MCF 10A (cell line): ENCODE measurements around the gene TIGD4. TPM values are rescaled to one million over a fixed set of nuclear protein-coding genes. Genes with fewer than 3 reads are reported as not detected.

Experiments
- BruUV-seq: library from RNA; stranded (reverse); fragments of 400-500 nt; replicated peaks from 2 replicates; lab custom pipeline; 2021; lab: Mats Ljungman, UMichigan
- CTCF ChIA-PET: fragments of 300-600 bp; sonication (Branson Sonifier 250); formaldehyde crosslinking; extraction: SDS; loops from one replicate; lab custom pipeline; 2021; ENCODE audit warnings: antibody characterized with exemption, inconsistent platforms; lab: Yijun Ruan, JAX
- POLR2A ChIA-PET: fragments of 300-600, 350-650 bp; sonication (Branson Sonifier 250); formaldehyde crosslinking; extraction: SDS; loops from one replicate; lab custom pipeline; 2020; ENCODE audit warnings: antibody characterized with exemption, inconsistent platforms; lab: Yijun Ruan, JAX
- DNase-seq: peaks from one replicate; pipeline ENCODE4 v3.0.0-alpha.2; 2018; ENCODE audit not compliant: unreplicated experiment
- H3K27ac Mint-ChIP-seq: one replicate; pipeline ENCODE4 v1.8.0; 2022; ENCODE audit warnings: mild to moderate bottlenecking, low read depth, mixed read lengths; ENCODE audit not compliant: unreplicated experiment
- H3K27me3 Mint-ChIP-seq: one replicate; pipeline ENCODE4 v1.8.0; 2022; ENCODE audit warnings: mixed read lengths; ENCODE audit not compliant: insufficient read depth, unreplicated experiment
- H3K36me3 Mint-ChIP-seq: one replicate; pipeline ENCODE4 v1.8.0; 2022; ENCODE audit warnings: mild to moderate bottlenecking, moderate library complexity, mixed read lengths; ENCODE audit not compliant: insufficient read depth, unreplicated experiment
- H3K4me1 Mint-ChIP-seq: one replicate; pipeline ENCODE4 v1.8.0; 2022; ENCODE audit warnings: mixed read lengths; ENCODE audit not compliant: insufficient read depth, unreplicated experiment
- H3K4me3 Mint-ChIP-seq: one replicate; pipeline ENCODE4 v1.8.0; 2022; ENCODE audit warnings: mild to moderate bottlenecking, moderate library complexity, mixed read lengths; ENCODE audit not compliant: unreplicated experiment
- H3K9me3 Mint-ChIP-seq: one replicate; pipeline ENCODE4 v1.8.0; 2022; ENCODE audit warnings: mixed read lengths; ENCODE audit not compliant: unreplicated experiment
- CTCF ChIP-seq: fragments of 200-600 bp; IDR thresholded peaks from one replicate; pipeline ENCODE4 v1.8.0; 2022; ENCODE audit warnings: antibody characterized with exemption, mild to moderate bottlenecking; ENCODE audit not compliant: unreplicated experiment
- intact Hi-C: fragments of 100-400 bp; cut with micrococcal nuclease; formaldehyde crosslinking; loops from 2 replicates; pipeline ENCODE4 v1.14.1; 2022
- total RNA-seq: library from RNA; stranded (reverse); gene quantifications from 2 replicates; pipeline ENCODE4 v1.2.3, GENCODE V29; 2022

The TIGD4 gene
- total RNA-seq, 1 experiment from 2014 or later = 0.12 TPM

- no peaks in the 10 kb centered on the region for H3K9me3 Mint-ChIP-seq
- peak; percentile 37 for DNase-seq
- H3K4me3 Mint-ChIP-seq = peak overlapping the region; percentile 87
- intact Hi-C loops = no loop called here
- TSS peak; percentile 70 for BruUV-seq
- TF ChIP-seq CTCF = no peak
- peaks cover 24% of the 10 kb centered on the region for H3K4me1 Mint-ChIP-seq
- POLR2A ChIA-PET = interaction anchor here (0.6 to 3.3 kb wide), 15 partner anchors 8 to 348 kb away, joined by 3 to 20 read pairs (median 4); partner anchors contain the start of genes FBXW7 and TMEM154
- peaks cover 13% of the 10 kb centered on the region for H3K27me3 Mint-ChIP-seq
- H3K27ac Mint-ChIP-seq = peak overlapping the region; percentile 91
- CTCF ChIA-PET = no interaction called here
- H3K36me3 Mint-ChIP-seq = peaks cover 5% of the 10 kb centered on the region
These were observed 793 bp upstream of the TIGD4 start for GRCh38 chr4:152780267-152780778.

GRCh38 chr4:152778656-152779512, 646 bp downstream of the TIGD4 start:
- peaks cover 18% of the 10 kb centered on the region for H3K4me1 Mint-ChIP-seq
- peak overlapping the region; percentile 91 for H3K27ac Mint-ChIP-seq
- no peaks in the 10 kb centered on the region for H3K36me3 Mint-ChIP-seq
- no peaks in the 10 kb centered on the region for H3K9me3 Mint-ChIP-seq
- intact Hi-C loops = no loop called here
- ChIA-PET CTCF (interaction anchor here (0.7 to 2.7 kb wide), 16 partner anchors 9 to 1704 kb away, joined by 3 to 11 read pairs (median 4); no protein-coding TSS in a partner anchor), POLR2A (interaction anchor here (0.5 to 3.3 kb wide), 30 partner anchors 8 to 1764 kb away, joined by 3 to 20 read pairs (median 4); partner anchors contain the start of genes FBXW7, FHDC1, LRBA and TMEM154)
- no peak for TF ChIP-seq CTCF
- peaks cover 13% of the 10 kb centered on the region for H3K27me3 Mint-ChIP-seq
- TSS peak; percentile 28 for BruUV-seq
- peak overlapping the region; percentile 87 for H3K4me3 Mint-ChIP-seq
- DNase-seq = peak; percentile 12

GRCh38 chr4:152777488-152777887, 2.0 kb downstream of the TIGD4 start:
- no peaks in the 10 kb centered on the region for H3K9me3 Mint-ChIP-seq
- H3K27ac Mint-ChIP-seq = no peak overlapping the region
- H3K4me3 Mint-ChIP-seq = no peak overlapping the region
- intact Hi-C loops = no loop called here
- BruUV-seq = no TSS peak
- H3K36me3 Mint-ChIP-seq = no peaks in the 10 kb centered on the region
- no peak for TF ChIP-seq CTCF
- H3K27me3 Mint-ChIP-seq = peaks cover 13% of the 10 kb centered on the region
- peaks cover 18% of the 10 kb centered on the region for H3K4me1 Mint-ChIP-seq
- ChIA-PET CTCF (interaction anchor here (0.6 to 2.7 kb wide), 2 partner anchors 306 to 333 kb away, joined by 3 to 10 read pairs; no protein-coding TSS in a partner anchor), POLR2A (interaction anchor here (0.6 to 3.3 kb wide), 2 partner anchors 97 to 446 kb away, joined by 3 to 20 read pairs; partner anchors contain the start of gene TMEM154)
- DNase-seq = no peak

GRCh38 chr4:152776352-152776751, 3.2 kb downstream of the TIGD4 start:
- Mint-ChIP-seq H3K27me3 (peaks cover 13% of the 10 kb centered on the region), H3K9me3 (no peaks in the 10 kb centered on the region), H3K4me1 (peaks cover 10% of the 10 kb centered on the region), H3K36me3 (no peaks in the 10 kb centered on the region), H3K27ac (no peak overlapping the region), H3K4me3 (no peak overlapping the region)
- CTCF ChIA-PET = no interaction called here
- peak; percentile 36 for DNase-seq
- intact Hi-C loops = no loop called here
- BruUV-seq = no TSS peak
- TF ChIP-seq CTCF = no peak
- POLR2A ChIA-PET = interaction anchor here (0.6 kb wide), 1 partner anchor 47 kb away, joined by 3 read pairs; no protein-coding TSS in a partner anchor
